ENCODE data around the gene SYTL2. TPM values are rescaled to one million over a fixed set of nuclear protein-coding genes. Genes with fewer than 3 reads are reported as not detected.

Gene SYTL2
- total RNA-seq, 2 donors from 2014 or later, result 168 to 170 TPM

DNA sequence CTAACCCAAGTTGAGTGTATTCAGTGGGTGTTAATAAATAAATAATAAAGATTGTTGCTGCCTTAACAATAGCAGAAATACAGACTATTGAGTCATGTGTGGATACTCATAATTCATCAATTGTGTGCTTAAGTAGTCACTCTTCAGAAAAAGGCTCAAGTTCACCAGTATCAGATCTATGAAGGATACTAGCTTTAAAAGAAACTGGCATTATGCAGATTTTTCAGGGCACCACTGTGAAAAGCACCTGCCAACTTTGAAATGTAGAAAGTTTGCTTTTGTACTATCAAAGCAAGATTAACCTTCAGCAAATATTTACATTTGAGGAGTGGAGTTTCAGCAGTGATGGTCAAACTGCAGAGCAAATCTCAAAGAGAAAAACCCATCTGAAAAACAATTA is 20.1 kb upstream of the SYTL2 start:
- Histone ChIP-seq H3K36me3 (no peaks in the 10 kb centered on the region), H3K4me3 (no peak overlapping the region), H3K27ac (no peak overlapping the region), H3K9me3 (no peaks in the 10 kb centered on the region), H3K27me3 (no peaks in the 10 kb centered on the region), H3K4me1 (peaks cover 11% of the 10 kb centered on the region), H3K9ac (ENCODE audit: low read depth in 2 of 2, low read length in 2 of 2) (no peak overlapping the region)
- TF ChIP-seq, protein P1, sequence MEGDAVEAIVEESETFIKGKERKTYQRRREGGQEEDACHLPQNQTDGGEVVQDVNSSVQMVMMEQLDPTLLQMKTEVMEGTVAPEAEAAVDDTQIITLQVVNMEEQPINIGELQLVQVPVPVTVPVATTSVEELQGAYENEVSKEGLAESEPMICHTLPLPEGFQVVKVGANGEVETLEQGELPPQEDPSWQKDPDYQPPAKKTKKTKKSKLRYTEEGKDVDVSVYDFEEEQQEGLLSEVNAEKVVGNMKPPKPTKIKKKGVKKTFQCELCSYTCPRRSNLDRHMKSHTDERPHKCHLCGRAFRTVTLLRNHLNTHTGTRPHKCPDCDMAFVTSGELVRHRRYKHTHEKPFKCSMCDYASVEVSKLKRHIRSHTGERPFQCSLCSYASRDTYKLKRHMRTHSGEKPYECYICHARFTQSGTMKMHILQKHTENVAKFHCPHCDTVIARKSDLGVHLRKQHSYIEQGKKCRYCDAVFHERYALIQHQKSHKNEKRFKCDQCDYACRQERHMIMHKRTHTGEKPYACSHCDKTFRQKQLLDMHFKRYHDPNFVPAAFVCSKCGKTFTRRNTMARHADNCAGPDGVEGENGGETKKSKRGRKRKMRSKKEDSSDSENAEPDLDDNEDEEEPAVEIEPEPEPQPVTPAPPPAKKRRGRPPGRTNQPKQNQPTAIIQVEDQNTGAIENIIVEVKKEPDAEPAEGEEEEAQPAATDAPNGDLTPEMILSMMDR (IDR thresholded peaks at IDR 0.05), result no peak
- no peak for DNase-seq
- intact Hi-C loops (cut with DNase I), result no loop called here

DNA sequence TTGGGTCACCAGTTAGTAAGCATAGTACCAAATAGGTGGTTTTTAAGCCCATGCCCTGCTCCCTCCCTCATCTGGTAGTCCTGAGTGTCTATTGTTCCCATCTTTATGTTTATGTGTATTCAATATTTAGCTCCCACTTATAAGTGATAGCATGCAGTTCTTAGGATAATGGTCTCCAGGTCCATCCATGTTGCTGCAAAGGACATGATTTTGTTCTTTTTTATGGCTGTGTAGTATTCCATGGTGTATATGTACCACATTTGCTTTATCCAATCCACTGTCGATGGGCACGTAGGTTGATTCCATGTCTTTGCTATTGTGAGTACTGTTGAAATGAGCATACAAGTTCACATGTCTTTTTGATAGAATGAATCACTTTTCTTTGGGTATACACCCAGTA is 18.2 kb upstream of the SYTL2 start:
- intact Hi-C loops (cut with DNase I), result no loop called here
- DNase-seq, result no peak
- TF ChIP-seq, protein P1 (IDR thresholded peaks at IDR 0.05), result no peak
- Histone ChIP-seq H3K9ac (ENCODE audit: low read depth in 2 of 2, low read length in 2 of 2) (no peak overlapping the region), H3K4me1 (peaks cover 11% of the 10 kb centered on the region), H3K27me3 (no peaks in the 10 kb centered on the region), H3K9me3 (no peaks in the 10 kb centered on the region), H3K27ac (no peak overlapping the region), H3K4me3 (no peak overlapping the region), H3K36me3 (no peaks in the 10 kb centered on the region)

DNA sequence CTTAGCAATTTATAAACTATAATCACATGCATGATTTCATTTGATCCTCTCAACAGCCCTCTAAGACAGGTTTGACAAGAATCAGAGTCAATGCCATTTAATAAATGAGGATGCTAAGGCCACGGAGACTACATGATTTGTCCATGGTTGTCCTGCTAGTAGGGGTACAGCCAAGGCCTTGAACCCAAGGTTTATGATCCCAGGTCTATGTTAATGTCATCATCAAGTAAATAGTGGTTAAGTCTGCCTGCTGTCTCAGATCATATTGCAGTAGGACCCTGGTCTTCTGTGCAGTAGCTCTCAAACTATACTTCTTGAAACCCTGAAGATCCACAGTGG is 17.7 kb upstream of the SYTL2 start:
- DNase-seq, result no peak
- intact Hi-C loops (cut with DNase I), result no loop called here
- Histone ChIP-seq H3K9ac (ENCODE audit: low read depth in 2 of 2, low read length in 2 of 2) (no peak overlapping the region), H3K9me3 (no peaks in the 10 kb centered on the region), H3K4me3 (no peak overlapping the region), H3K27ac (no peak overlapping the region), H3K27me3 (no peaks in the 10 kb centered on the region), H3K4me1 (peaks cover 11% of the 10 kb centered on the region), H3K36me3 (no peaks in the 10 kb centered on the region)
- TF ChIP-seq, protein P1 (IDR thresholded peaks at IDR 0.05), result no peak

DNA sequence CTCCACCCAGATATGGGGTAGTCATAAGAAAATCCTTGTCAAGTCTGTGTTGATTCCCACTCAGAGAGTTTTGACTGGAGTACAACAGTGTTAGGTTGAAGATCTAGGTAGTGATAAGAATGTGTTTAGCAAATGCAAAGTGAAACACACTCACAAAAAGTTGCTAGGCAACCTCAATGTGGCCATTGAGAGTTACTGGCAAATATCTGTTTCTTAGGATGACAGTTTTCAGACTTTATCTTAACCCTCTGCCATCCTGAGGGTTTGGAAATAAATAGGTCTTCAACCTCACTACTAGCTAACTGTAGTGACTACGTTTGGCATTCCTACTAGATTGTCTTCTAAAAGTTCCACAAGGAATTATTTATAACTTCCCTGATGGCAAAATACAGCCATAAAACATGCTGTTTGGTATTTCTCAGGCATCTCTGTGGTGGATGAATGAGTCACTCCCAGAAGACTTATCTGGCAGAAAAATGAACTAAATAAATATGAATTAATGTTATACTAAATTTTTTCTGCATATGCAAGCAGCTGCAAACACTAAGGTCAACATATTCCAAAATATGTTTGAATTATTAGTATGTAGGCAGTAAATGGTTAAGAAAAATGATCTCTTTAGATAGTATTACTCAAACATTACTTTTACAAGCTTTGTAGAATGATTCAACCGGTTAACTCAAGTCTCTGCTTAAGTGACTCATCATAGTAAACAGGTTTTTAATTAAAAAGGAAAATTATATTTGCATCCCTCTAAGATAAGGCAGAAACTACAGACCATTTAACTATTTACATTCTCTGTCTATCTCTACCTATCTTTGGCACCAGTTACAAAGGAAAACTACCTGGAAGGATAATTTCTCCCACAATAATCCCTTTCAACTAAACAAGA is 17.1 kb upstream of the SYTL2 start:
- TF ChIP-seq, protein P1 (IDR thresholded peaks at IDR 0.05), result no peak
- Histone ChIP-seq H3K27me3 (no peaks in the 10 kb centered on the region), H3K27ac (peak overlapping the region; percentile 48), H3K4me3 (no peak overlapping the region), H3K36me3 (no peaks in the 10 kb centered on the region), H3K9ac (ENCODE audit: low read depth in 2 of 2, low read length in 2 of 2) (no peak overlapping the region), H3K9me3 (no peaks in the 10 kb centered on the region), H3K4me1 (peaks cover 11% of the 10 kb centered on the region)
- intact Hi-C loops (cut with DNase I), result no loop called here
- no peak for DNase-seq

DNA sequence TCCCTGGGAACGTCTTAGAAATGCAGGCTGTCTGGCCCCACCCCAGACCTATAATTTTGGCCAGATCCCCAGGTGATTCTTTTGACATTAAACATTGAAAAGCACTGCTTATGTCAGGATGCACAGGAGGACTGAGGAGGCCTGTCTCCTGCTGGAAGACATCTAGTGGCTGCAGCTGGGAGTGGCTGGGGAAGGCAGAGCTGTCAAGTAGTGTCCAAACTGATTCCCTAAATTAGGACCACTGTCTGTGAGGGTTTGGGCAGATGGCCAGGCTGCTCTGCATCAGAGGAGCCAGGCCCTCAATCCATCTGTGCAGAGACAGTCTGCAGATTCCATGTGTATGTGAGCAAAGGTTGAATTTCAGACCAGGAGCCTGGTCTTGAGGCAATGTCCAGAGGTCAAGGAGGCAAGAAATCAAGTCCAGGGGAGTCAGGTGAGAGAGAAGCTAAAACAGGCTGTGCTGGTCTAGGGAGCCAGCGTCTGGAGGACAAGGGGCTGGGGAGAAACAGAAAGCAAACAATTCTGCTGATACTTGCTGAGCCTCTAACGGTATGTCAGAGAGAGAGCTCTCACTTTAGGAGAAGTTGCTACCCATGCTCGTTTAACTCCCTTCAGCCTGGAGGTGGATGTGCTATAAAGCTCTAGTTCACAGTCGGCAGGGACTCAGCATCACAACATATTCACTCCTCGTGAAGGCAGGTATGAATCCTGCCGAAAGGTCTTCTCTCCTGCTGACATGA is 15.3 kb upstream of the SYTL2 start:
- Histone ChIP-seq H3K4me3 (no peak overlapping the region), H3K9me3 (no peaks in the 10 kb centered on the region), H3K9ac (ENCODE audit: low read depth in 2 of 2, low read length in 2 of 2) (peak overlapping the region in 1 of 2 donors; percentile 1), H3K36me3 (no peaks in the 10 kb centered on the region), H3K27me3 (no peaks in the 10 kb centered on the region), H3K4me1 (peaks cover 16% of the 10 kb centered on the region), H3K27ac (no peak overlapping the region)
- intact Hi-C loops (cut with DNase I), result no loop called here
- TF ChIP-seq, protein P1 (IDR thresholded peaks at IDR 0.05), result peak; percentile 32
- no peak for DNase-seq

Measured in colonic mucosa (tissue), 4 donors.